Left kidney (tissue), 2 donors: ENCODE data around the gene CCDC15. TPM values are rescaled to one million over a fixed set of nuclear protein-coding genes. Genes with fewer than 3 reads are reported as not detected.
"Not testable (repeated sequence)": the region's sequence is repeated elsewhere in the genome, so short reads cannot be mapped to it uniquely, and the experiment has no call there.

Source experiments
- DNase-seq: peaks from one replicate; pipeline ENCODE4 v3.0.0-alpha.2; 2013
- polyA plus RNA-seq: library from polyadenylated mRNA; unstranded; fragments of 120-200 nt; gene quantifications from one replicate; pipeline ENCODE4 v1.2.1, GENCODE V29; 2013; ENCODE audit not compliant: insufficient read length

CCDC15 gene
- polyA plus RNA-seq, 1 donor = 5.6 TPM

- DNase-seq = no peak
These were observed 11.3 kb upstream of the CCDC15 start for GRCh38 chr11:124942466-124943253.

- no peak for DNase-seq
These were observed 10.8 kb upstream of the CCDC15 start for GRCh38 chr11:124943254-124943616.

GRCh38 chr11:124943741-124944140, 10.3 kb upstream of the CCDC15 start:
- DNase-seq = no peak

GRCh38 chr11:124944565-124944964, 9.4 kb upstream of the CCDC15 start:
- no peak for DNase-seq

- DNase-seq = no peak
These were observed 8.2 kb upstream of the CCDC15 start for GRCh38 chr11:124945826-124946225.

GRCh38 chr11:124946735-124947141, 7.3 kb upstream of the CCDC15 start:
- DNase-seq = no peak

GRCh38 chr11:124950601-124951330, 3.2 kb upstream of the CCDC15 start:
- DNase-seq = no peak

GRCh38 chr11:124951341-124951740, 2.7 kb upstream of the CCDC15 start:
- no peak for DNase-seq

- DNase-seq = no peak
These were observed 571 bp downstream of the CCDC15 start for GRCh38 chr11:124954590-124954955.

- DNase-seq = no peak
These were observed 1.0 kb downstream of the CCDC15 start for GRCh38 chr11:124955035-124955434.

- DNase-seq = peak; percentile 79
These were observed 8.1 kb downstream of the CCDC15 start for GRCh38 chr11:124961972-124962609.

- DNase-seq = not testable (repeated sequence)
These were observed 14.2 kb downstream of the CCDC15 start for GRCh38 chr11:124968197-124968596.

- DNase-seq = no peak
These were observed 16.9 kb downstream of the CCDC15 start for GRCh38 chr11:124970925-124971324.

- DNase-seq = no peak
These were observed 17.8 kb downstream of the CCDC15 start for GRCh38 chr11:124971810-124972209.

- no peak for DNase-seq
These were observed 22.5 kb downstream of the CCDC15 start for GRCh38 chr11:124976531-124976930.

GRCh38 chr11:124977006-124977405, 23.0 kb downstream of the CCDC15 start:
- DNase-seq = no peak

- DNase-seq = no peak
These were observed 24.3 kb downstream of the CCDC15 start for GRCh38 chr11:124978316-124978715.

GRCh38 chr11:124982043-124982442, 28.0 kb downstream of the CCDC15 start:
- DNase-seq = no peak

GRCh38 chr11:124983674-124984511, 29.9 kb downstream of the CCDC15 start:
- no peak for DNase-seq

GRCh38 chr11:124984512-124984854, 30.5 kb downstream of the CCDC15 start:
- no peak for DNase-seq

GRCh38 chr11:124987096-124987495, 33.1 kb downstream of the CCDC15 start:
- no peak for DNase-seq

- DNase-seq = no peak
These were observed 34.1 kb downstream of the CCDC15 start for GRCh38 chr11:124988063-124988462.
